Skeletal muscle cell (primary cell): ENCODE measurements around the gene CLEC16A.

Experiments used
- DNase-seq: peaks from one replicate; pipeline ENCODE4 v3.0.0-alpha.2; 2010; ENCODE audit warnings: low read depth
- H3K4me3 ChIP-seq: 2 replicates; pipeline ENCODE4 v1.5.1; 2011; ENCODE audit warnings: low read depth, mild to moderate bottlenecking, control low read depth, low read length, moderate library complexity

Gene CLEC16A

GRCh38 chr16:11005611-11005975 lies 61.2 kb downstream of the CLEC16A start:
- no peak overlapping the region for H3K4me3 ChIP-seq
- peak; percentile 54 for DNase-seq

DNA sequence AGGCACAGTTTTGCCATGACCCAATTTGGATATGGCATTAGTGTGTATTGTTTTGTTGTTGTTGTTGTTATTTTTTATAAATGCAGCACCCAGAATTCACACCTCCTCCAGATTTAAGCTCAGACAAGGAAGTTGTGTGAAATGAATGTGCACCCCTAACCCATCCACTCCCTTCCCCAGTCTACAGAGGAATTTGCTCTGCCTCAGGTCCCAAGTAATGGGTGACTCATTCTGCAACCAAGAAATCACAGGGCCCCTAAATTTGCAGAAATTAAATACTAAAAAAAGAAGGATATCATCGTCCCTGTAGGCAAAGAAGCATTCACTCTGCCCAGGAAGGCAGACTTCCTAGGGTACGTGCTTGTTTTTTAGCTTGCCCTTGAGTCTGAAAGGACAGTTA lies 62.3 kb downstream of the CLEC16A start:
- no peak overlapping the region for H3K4me3 ChIP-seq
- DNase-seq: no peak

- no peak overlapping the region for H3K4me3 ChIP-seq
- no peak for DNase-seq
Measured at GRCh38 chr16:11007714-11008280, 63.4 kb downstream of the CLEC16A start.

- DNase-seq: no peak
- H3K4me3 ChIP-seq: no peak overlapping the region
Measured at GRCh38 chr16:11009027-11009755, 64.8 kb downstream of the CLEC16A start.

DNA sequence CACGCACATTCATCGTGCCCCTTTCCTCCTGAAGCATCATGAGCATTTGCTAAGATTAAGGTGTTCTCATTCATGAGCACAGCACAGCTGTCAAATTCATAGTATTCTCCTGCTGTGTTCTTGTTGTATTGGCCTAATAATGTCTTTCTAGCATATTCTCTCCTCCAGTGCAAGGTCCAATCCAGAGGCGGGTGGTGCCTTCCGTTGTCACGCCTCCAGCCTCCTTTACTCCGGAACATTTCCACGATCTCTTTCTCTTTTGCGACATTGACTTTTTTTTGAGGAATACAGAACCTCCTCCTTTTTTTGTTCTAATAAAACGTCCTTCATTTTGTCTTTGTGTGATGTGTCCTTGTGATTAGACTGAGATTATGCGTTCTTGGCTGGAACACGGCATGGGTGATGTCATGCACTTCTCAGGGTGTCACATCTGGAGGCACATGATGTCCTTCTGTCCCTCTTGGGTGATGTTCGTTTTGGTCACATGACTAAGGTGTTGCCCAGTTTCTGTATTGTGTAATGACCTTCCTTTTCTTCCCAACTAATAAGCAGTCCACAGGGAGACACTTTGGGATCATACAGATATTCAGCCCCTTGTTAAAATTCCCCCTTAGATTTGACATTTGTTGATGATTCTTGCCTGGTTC lies 66.3 kb downstream of the CLEC16A start:
- no peak overlapping the region for H3K4me3 ChIP-seq
- no peak for DNase-seq

DNA sequence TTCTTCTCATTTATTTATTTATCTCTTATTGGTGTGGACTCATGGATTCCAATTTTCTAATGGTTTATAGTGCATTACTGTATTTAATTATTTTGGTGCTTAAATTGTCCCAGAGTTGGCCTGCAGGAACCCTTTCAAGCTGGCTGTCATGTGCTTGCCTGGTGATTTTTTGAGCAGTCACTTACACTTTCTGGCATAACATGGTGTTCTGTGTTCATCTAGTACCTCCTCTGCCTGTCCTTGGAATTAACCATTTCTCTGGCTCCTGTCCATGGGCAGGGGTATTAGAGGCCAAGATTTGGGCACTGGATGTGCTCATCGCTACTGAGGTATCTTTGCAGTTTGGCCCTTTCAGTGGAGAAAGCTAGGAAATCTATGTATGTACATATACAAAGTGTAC lies 67.0 kb downstream of the CLEC16A start:
- no peak overlapping the region for H3K4me3 ChIP-seq

DNA sequence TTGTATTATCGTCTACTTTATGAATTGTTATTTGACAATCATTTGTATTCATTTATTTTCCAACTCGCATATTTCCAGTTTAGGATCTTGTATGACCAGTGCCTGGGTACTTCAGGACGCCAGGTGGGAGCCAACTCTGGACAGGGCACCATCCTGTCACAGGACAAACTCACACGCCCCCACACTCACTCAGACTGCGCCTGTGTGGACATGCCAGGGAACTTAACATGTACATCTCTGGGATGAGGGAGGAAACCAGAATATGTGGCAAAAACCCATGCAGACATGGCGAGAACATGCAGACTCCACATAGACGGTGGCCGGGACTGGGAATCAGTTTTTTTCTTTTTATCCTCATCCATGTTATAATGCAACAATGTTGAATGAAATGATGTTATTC lies 68.5 kb downstream of the CLEC16A start:
- H3K4me3 ChIP-seq: no peak overlapping the region
- DNase-seq: no peak

More for the DNA sequence above, 67.0 kb downstream of the CLEC16A start:
- no peak for DNase-seq

- DNase-seq: no peak
- H3K4me3 ChIP-seq: no peak overlapping the region
Measured at GRCh38 chr16:11014136-11014535, 69.8 kb downstream of the CLEC16A start.

- DNase-seq: no peak
- no peak overlapping the region for H3K4me3 ChIP-seq
Measured at GRCh38 chr16:11015076-11015475, 70.7 kb downstream of the CLEC16A start.

GRCh38 chr16:11015607-11016006 lies 71.2 kb downstream of the CLEC16A start:
- DNase-seq: no peak
- no peak overlapping the region for H3K4me3 ChIP-seq

- no peak overlapping the region for H3K4me3 ChIP-seq
- DNase-seq: no peak
Measured at GRCh38 chr16:11016524-11016988, 72.2 kb downstream of the CLEC16A start.

DNA sequence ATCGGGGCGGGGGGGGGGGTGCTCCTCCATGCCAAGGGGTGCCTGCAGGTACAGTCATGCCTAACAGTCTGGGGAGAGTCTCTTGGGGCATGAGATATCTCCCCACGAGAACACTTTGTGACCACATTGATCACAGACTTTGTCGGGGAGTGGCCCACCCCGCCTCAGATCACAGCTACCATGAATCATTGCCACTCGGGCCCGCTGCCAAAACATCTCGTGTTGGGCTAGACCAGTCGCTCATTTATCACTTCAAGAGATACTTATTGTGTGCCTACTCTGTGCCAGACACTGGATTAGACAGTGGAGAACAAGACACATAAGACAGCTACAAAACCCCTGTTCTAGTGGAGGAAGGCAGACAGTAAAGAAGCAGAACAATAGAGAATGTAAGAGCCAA lies 72.6 kb downstream of the CLEC16A start:
- DNase-seq: no peak
- no peak overlapping the region for H3K4me3 ChIP-seq

- no peak for DNase-seq
- no peak overlapping the region for H3K4me3 ChIP-seq
Measured at GRCh38 chr16:11017499-11017898, 73.1 kb downstream of the CLEC16A start.

- DNase-seq: no peak
Measured at GRCh38 chr16:11020388-11020787, 76.0 kb downstream of the CLEC16A start.

GRCh38 chr16:11020792-11021551 lies 76.6 kb downstream of the CLEC16A start:
- no peak overlapping the region for H3K4me3 ChIP-seq
- DNase-seq: no peak

More at GRCh38 chr16:11020388-11020787, 76.0 kb downstream of the CLEC16A start:
- no peak overlapping the region for H3K4me3 ChIP-seq

DNA sequence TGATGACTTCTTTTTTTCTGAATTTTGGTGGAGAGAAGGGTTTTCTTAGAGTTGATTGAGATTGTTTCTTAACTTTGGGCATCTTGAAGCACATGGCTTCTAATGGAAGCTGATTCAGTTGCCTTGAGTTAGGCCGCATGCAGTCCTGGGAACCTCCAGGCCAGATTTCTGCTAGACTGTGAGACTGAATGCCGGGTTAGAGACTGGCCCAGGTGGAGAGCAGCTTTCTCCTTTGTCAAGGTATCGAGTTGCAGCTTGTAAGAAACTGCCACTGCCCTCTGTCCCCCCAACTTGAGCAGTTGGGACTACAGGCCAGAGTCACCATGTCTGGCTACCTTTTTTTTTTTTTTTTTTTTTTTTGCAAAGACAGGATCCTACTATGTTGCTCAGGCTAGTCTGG lies 77.6 kb downstream of the CLEC16A start:
- no peak for DNase-seq
- no peak overlapping the region for H3K4me3 ChIP-seq

DNA sequence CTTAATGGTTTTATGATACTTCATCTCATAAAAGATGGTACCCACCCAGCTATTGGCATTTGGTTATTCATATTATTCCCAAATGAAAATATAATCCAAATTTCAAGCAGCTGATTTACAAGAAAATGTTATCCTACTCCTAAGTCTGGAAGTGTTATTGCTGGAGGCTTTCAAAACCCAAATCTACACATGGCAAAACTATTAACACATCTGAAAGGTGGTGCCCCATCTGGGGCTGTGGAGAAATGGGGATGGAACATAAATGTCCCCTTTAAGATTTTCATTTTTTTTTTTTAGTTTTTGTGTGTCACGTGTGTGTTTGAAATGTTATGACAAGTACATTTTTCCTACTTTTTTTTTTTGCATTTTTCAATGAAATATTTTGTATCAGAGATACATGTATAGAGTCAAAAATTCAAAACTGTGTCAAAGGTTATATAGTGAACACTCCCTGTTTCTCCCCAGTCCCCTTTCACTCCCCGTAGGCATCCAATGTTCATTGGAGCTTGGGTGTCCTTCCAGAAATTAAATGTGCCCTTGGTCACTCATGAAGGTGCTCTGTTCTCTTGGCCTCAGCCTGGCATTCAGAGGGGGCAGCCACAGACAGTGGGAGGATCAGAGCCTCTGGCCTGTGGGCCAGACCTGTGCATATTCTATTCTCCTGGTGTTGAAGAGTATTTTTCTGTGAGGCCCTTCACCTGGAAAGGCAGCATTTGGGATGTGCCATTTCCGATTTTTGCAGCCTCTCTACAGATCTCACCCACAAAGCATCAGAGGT lies 79.1 kb downstream of the CLEC16A start:
- no peak overlapping the region for H3K4me3 ChIP-seq
- no peak for DNase-seq

- H3K4me3 ChIP-seq: no peak overlapping the region
- no peak for DNase-seq
Measured at GRCh38 chr16:11024333-11025053, 80.1 kb downstream of the CLEC16A start.

DNA sequence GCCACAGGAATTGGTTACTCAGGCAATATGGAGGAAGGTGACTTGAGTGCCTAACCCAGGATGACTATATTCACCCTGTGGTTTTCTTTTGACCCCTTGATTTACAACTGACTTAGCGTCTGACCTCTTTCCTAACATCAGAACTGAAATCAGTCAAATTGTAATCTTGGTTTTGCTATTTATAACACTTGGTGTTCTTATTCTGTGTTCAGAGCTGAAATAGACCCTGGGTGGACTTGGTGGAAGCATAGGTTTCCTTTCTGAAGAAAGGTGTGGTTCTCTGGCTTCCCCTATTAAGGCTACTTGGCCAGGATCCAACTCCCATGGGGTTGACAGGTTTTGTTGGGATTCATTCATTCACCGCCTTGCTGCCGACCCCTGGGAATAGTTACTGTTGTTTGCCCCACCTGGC lies 80.8 kb downstream of the CLEC16A start:
- H3K4me3 ChIP-seq: no peak overlapping the region
- DNase-seq: no peak
